Stimulated activated CD8-positive, alpha-beta memory T cell treated with anti-CD3 and anti-CD28 coated beads, Interleukin-4, amount 100 ng/mL, for 1 hour (primary cell): ENCODE measurements around the gene KRTAP2-4.
"Not testable (repeated sequence)": the region's sequence is repeated elsewhere in the genome, so short reads cannot be mapped to it uniquely, and the experiment has no call there.

Source experiments
- DNase-seq, 2 donors: peaks; one replicate each; pipeline ENCODE4 v3.0.0-alpha.2; 2020; ENCODE audit warnings: low read depth in 2 of 2, low spot score in 1 of 2

The KRTAP2-4 gene, protein sequence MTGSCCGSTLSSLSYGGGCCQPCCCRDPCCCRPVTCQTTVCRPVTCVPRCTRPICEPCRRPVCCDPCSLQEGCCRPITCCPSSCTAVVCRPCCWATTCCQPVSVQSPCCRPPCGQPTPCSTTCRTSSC

DNA sequence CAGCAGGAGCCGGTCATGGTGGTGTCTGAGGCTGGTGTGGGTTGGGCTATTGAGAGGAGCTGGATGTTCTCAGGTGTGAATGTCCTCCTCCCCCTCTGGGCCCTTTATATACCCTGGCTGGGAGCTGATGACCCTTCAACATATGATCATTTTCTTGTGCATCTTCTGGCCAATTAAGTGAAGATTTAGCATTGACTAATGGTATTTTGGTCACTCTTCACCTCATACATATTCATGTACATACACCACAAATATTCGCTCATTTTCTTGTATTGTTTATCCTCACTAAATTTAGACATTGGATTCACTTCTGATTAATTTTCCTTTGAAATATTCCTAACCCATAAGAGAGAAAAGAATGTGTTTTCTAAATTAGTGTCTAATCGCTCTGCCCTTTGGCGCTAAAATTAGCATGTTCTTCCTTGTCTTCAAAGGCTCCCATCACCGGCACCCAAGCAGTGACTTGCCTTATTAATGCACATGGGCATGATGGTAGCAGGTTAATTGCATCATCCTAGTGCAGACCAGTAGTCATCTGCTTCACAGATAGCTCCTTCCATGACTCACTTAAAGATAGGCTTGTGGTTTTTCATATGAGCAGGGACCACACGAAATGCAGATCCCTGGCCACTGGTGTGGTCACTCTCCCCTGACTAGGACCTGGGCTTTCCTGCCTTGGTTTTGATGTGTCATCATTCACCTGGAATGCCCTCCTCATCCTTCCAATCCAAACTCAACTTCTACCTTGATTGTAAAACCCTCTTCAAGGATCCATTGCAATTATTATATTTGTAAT lies at the start of gene KRTAP2-4:
Gene KRTAP2-4 (minus strand): TSS at position 51 of the 796 bp plus-strand sequence. CDS start 34 bp downstream, at position 17.
- no peak for DNase-seq

DNA sequence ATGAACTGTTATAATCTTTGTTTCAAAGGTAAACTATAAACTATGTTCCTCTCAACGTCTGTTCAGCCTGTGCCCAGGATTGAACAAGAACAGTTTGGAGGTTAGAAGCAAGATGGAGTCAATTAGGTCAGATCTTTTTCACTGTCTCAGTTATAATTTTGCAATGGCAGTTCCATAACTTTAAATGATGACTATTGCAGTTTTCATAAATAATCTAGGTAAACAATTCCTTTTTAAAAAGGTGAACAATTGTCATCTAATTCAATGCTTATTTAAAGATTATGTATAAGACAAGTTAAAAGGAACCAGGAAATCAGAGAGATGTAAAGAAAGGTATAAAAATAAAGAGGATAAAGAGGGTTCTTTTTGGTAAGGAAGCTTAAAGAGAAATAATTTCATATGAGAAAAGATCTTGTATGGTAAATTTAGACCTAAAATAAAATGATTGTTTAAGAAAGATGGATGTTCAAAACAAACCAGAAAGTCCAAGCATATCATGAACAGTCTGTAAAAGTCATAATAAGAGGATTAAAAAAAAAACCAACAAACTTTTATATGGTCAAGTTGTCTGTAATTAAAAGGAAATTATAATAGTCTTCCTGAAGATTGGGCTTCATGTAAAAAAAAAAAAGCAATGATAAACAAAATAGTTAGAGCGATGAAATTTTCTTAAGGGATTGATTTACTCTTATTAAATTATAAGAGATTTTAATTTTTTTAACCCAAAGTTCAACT lies 45.6 kb upstream of the KRTAP2-4 start:
- DNase-seq: no peak

DNA sequence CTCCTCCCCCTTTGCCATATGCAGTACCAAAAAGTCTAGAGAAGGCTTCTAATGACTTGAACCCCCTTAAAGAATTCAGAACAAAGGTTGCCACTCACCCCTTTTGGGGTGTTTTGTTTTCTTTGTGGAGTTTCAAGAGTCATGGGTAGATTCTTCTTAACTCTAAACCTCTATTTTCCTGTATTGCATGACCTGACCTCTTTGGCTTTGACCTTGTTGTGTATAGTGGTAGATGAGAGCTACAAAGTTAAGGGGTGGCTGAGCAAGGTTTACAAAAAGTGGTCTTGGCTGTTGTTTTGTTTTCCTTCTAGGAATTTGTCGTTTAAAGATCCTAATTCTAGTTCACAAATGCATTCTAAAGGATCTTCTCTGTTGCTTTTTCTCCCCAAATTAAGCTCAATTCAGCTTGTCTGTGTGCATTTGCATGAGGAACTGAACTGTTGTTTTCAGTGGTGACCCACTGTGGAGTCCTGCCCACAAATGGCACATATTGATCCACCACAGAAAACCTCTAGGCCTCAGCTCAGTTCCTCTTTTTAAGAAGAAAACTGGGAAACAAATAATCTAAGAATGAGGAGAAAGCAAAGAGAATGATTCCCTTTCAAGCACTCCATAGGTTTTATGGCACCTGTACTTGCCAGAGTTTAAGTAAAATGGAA lies 43.2 kb upstream of the KRTAP2-4 start:
- DNase-seq: not testable (repeated sequence)

DNA sequence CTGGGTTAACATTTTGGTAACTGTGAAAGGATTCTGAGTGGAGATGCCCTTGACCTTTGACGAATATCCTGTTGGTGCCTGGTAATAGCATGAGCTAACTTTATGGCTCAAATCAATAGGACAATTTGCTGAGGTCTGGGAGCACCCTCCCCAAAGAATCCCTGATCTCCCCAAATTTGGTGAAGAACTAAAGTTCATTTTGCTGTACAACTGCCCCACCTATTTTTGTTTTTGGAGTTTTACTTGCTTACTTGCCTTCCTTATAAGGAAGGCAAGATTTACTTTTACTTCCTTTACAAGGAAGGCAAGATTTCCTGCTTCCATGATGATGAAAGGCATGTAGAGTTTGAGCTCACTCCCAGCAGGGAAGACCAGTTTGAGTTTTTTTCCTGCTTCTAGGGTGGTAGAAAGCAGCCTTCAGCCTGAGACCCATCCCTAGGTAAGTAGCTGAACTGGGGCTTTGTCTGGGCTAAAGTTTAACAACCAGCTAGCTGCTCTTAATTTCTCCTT lies 42.3 kb upstream of the KRTAP2-4 start:
- no peak for DNase-seq

DNA sequence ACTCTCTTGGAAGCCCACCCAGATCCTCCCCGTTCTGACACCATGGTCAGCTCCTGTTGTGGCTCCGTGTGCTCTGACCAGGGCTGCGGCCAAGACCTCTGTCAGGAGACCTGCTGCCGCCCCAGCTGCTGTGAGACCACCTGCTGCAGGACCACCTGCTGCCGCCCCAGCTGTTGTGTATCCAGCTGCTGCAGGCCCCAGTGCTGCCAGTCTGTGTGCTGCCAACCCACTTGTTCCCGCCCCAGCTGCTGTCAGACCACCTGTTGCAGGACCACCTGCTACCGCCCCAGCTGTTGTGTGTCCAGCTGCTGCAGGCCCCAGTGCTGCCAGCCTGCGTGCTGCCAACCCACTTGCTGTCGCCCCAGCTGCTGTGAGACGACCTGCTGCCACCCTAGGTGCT lies 39.7 kb upstream of the KRTAP2-4 start, which contains the start of gene KRTAP4-9:
Gene KRTAP4-9 (plus strand): TSS at position 43 of the 400 bp plus-strand sequence. CDS start 0 bp downstream, at position 43.
- not testable (repeated sequence) for DNase-seq

DNA sequence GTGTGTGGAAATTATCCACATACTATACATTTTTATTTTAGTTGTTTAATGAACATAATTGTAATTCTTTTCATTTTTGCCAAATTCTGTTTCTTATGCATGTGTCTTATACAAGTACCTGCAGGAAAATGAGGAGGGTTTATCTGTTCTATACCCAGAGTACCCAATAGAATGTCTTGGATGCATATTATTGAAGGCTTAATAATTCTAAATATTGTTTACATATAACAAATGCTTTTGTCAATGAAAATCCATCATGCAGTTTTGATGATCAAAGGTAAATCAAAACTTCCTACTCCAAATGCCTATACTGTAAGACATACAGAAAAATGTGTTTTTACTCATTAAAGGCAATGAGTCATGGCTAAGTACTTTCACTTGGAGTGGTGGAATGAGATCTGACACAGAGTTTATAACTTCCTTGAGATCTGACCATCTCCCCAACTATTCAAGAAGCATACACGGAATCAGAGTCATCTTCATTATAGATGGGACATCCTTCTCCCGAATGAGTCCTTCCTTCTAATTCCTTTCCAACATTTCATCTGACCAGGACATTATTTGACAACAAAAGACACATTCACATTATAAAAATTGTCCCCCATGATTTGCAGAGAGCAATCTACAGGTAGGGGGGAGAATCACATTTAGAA lies 38.8 kb upstream of the KRTAP2-4 start:
- not testable (repeated sequence) for DNase-seq

DNA sequence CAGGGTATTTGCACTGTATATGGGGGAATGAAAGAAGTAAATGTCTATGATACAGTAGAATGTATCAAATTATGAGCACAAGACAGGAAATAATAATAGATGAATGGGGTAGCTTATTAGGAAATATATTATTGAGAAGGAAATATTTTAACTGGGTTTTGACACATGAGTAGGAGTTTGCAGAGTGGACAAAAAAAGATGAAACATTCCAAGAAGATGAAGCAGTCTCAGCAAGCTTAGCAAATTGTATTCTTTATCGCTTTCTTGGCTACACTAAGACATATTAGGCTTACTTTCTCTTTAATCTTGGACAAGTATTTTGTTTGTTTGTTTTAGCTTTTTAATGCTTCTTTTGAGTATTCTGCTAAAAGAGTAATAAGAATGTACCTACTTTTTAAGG lies 38.2 kb upstream of the KRTAP2-4 start:
- DNase-seq: no peak

DNA sequence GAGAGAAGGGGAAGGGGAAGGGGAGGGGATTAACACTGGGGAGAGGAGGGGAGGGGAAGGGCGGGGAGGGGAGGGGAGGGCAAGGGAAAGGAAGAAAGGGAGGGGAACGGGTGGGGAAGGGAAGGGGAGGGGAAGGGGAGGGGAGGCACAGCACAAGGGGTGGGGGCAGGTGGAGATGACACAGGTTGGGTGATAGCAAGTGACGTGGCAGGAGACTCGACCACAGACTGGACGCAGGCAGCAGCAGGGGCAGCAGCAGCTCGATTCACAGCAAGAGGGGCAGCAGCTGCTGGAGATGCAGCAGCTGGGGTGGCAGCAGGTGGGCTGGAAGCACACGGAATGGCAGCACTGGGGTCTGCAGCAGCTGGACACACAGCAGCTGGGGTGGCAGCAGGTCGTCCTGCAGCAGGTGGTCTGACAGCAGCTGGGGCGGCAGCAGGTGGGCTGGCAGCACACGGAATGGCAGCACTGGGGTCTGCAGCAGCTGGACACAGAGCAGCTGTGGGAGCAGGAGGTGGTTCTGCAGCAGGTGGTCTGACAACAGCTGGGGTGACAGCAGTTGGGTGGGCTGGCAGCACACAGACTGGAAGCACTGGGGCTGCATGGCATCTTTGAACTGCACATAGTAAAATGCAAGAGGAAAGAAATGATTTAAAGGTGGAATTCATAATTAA lies 36.0 kb upstream of the KRTAP2-4 start, which contains the start of gene KRTAP4-16:
Gene KRTAP4-16 (minus strand): TSS at position 624 of the 674 bp plus-strand sequence. CDS start 0 bp downstream, at position 624.
- no peak for DNase-seq

DNA sequence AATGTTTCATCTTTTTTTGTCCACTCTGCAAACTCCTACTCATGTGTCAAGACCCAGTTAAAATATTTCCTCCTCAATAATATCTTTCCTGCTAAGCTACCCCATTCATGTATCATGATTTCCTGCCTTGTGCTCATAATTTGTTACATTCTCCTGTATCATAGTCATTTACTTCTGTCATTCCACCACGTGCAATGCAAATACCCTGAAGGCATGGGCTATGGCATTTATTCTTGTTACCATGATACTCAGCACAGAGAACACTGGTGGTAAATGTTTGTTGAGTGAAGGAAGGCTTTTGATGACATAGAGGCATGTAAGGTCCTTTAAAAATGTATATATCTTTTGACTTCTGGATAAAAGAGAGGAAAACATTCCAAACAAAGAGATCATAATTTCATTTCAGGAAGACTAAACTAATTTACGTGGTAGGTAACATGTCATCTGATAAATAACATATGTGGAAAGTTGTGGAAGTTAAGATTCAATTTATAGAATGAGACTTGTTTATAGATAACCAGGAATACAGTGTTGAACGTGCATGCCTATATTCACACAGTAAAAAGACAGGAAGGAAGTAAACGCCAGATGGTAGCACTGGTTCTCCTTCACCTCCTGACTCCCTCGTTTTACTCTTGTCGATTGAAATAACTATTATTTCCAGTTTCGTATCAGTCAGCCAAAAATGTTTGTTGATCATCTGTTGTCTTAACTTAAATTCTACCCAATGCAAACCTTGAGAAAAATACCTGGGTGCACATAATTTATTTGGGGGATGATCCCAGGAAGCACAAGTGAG lies 34.2 kb upstream of the KRTAP2-4 start:
- DNase-seq: not testable (repeated sequence)

DNA sequence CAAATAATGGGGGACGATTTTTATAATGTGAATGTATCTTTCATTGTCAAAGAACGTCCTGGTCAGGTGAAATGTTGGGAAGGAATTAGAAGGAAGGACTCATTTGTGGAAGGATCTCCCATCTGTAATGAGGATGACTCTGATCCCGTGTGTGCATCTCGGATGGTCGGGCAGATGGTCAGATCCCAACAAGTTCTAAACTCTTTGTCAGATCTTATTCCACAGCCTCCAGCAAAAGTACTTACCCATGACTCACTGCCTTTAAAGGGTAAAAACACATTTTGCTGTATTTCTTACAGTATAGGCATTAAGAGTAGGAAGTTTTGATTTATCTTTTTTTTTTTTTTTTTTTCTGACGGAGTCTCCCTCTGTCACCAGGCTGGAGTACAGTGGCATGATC lies 32.8 kb upstream of the KRTAP2-4 start:
- no peak for DNase-seq

DNA sequence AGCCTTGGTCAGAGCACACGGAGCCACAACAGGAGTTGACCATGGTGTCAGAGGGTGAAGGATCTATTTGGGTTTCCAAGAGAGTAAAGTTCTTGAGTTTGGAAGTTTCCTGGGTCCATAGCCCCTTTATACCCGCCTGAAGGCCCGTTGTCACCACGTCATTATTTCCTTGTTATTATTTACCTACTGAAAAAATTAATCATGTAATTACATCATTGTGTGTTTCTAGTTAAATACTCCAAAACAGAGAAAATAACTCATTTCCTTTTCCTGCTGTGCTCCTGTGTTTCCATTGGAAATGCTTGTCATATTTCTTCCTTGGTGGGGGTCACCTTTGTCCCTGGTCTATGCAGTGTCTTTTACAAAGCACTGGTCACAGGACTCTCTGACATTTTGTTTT lies 32.4 kb upstream of the KRTAP2-4 start, which contains the start of gene KRTAP4-8:
Gene KRTAP4-8 (minus strand): TSS at position 101 of the 400 bp plus-strand sequence. CDS start 58 bp downstream, at position 43.
- no peak for DNase-seq

DNA sequence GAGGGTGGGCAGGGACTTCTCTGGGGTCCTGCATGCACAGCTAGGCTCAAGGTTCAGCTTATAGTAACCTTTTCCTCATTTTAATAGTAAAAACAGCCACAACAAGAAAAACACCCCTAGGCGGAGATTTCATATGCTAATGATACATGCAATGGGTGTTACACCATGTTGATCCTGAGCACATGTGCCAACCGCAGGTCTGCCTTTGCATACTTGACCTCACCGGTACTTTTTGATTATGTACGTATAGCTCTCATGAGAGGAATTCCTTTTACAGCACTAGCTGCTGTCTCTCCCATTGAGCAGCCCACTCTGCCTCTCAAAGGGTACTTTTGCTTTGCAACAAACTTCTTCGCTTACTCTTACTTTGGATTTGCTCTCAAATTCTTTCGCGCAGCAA lies 30.4 kb upstream of the KRTAP2-4 start:
- no peak for DNase-seq

DNA sequence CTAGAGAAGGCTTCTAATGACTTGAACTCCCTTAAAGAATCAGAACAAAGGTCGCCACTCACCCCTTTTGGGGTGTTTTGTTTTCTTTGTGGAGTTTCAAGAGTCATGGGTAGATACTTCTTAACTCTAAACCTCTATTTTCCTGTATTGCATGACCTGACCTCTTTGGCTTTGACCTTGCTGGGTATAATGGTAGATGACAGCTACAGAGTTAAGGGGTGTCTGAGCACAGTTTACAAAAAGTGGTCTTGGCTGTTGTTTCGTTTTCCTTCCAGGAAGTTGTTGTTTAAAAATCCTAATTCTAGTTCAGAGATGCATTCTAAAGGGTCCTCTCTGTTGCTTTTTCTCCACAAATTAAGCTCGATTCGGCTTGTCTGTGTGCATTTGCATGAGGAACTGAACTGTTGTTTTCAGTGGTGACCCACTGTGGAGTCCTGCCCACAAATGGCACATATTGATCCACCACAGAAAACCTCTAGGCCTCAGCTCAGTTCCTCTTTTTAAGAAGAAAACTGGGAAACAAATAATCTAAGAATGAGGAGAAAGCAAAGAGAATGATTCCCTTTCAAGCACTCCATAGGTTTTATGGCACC lies 23.2 kb upstream of the KRTAP2-4 start:
- not testable (repeated sequence) for DNase-seq

DNA sequence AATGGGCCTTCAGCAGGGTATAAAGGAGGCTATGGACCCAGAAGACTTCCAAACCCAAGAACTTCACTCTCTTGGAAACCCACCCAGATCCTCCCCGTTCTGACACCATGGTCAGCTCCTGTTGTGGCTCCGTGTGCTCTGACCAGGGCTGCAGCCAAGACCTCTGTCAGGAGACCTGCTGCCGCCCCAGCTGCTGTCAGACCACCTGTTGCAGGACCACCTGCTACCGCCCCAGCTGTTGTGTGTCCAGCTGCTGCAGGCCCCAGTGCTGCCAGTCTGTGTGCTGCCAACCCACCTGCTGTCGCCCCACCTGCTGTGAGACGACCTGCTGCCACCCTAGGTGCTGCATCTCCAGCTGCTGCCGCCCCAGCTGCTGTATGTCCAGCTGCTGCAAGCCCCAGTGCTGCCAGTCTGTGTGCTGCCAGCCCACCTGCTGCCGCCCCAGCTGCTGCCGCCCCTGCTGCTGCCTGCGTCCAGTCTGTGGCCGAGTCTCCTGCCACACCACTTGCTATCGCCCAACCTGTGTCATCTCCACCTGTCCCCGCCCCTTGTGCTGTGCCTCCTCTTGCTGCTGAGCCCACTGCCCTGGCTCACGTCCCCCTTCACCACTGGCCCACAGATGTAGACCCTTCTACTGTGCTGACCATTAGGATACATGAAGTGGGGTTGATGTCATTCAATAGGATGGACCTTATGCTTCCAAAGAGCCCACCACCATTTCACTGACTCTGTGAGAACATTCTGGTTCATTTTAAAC lies 18.6 kb upstream of the KRTAP2-4 start, which contains the start of gene KRTAP4-7:
Gene KRTAP4-7 (plus strand): TSS at position 51 of the 757 bp plus-strand sequence. CDS start 57 bp downstream, at position 108.
- not testable (repeated sequence) for DNase-seq

DNA sequence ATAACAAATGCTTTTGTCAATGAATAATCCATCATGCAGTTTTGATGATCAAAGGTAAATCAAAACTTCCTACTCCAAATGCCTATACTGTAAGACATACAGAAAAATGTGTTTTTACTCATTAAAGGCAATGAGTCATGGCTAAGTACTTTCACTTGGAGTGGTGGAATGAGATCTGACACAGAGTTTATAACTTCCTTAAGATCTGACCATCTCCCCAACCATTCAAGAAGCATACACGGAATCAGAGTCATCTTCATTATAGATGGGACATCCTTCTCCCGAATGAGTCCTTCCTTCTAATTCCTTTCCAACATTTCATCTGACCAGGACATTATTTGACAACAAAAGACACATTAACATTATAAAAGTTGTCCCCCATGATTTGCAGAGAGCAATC lies 17.7 kb upstream of the KRTAP2-4 start:
- DNase-seq: not testable (repeated sequence)

DNA sequence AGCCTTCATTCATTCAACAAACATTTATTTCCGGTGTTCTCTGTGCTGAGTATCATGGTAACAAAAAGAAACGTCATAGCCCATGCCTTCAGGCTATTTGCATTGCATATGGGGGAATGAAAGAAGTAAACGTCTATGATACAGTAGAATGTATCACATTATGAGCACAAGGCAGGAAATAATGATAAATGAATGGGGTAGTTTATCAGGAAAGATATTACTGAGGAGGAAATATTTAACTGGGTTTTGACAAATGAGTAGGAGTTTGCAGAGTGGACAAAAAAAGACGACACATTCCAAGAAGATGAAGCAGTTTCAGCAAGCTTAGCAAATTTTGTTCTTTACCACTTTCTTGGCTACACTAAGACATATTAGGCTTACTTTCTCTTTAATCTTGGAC lies 16.9 kb upstream of the KRTAP2-4 start:
- DNase-seq: no peak

DNA sequence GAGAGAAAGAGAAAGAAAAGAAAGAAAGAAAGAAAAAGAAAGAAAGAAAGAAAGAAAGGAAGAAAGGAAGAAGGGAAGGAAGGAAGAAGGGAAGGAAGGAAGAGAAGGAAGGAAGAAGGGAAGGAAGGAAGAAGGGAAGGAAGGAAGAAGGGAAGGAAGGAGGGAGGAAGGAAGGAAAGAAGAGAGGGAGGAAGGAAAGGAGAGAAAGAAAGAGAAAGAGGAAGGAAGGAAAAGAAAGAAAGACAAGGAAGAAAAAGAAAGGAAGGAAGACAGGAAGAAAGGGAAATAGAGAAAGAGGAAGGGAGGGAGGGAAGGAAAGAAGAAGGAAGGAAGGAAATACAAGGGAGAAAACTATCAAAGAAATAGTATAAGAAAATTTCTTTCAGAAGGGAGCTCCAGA lies 11.1 kb upstream of the KRTAP2-4 start:
- DNase-seq: no peak

DNA sequence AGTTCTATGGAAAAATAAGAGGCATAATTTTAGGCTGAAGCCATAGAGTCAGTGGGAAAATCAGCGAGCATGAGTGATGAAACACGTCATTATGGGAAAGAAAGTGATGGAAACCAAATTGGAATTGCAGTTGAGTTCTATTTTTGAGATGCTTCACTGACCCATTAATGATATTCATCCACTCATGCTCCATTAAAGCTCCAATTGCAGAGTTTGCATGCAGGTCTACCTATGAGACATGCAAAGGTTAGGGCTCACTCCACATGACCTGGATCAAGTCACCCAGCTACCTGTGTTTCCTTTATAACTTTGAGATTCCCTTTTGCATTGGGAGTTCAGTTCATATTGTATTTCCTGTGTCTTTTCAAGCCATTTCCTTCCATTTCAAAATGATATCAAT lies 8.0 kb upstream of the KRTAP2-4 start:
- no peak for DNase-seq
